AG10803 (cell line): ENCODE data around the gene COA8.

Source experiments
- DNase-seq: peaks from one replicate; pipeline ENCODE4 v3.0.0; 2010; ENCODE audit warnings: low read depth
- H3K4me3 ChIP-seq: 2 replicates; pipeline ENCODE4 v1.5.1; 2011; ENCODE audit warnings: mild to moderate bottlenecking, low read length, control low read depth
- TF ChIP-seq, protein P1 (sequence below): conservative IDR thresholded peaks from 2 replicates; pipeline ENCODE4 v1.5.1; 2011; ENCODE audit warnings: mild to moderate bottlenecking, low read length, control low read depth, inconsistent platforms

The COA8 gene

DNA sequence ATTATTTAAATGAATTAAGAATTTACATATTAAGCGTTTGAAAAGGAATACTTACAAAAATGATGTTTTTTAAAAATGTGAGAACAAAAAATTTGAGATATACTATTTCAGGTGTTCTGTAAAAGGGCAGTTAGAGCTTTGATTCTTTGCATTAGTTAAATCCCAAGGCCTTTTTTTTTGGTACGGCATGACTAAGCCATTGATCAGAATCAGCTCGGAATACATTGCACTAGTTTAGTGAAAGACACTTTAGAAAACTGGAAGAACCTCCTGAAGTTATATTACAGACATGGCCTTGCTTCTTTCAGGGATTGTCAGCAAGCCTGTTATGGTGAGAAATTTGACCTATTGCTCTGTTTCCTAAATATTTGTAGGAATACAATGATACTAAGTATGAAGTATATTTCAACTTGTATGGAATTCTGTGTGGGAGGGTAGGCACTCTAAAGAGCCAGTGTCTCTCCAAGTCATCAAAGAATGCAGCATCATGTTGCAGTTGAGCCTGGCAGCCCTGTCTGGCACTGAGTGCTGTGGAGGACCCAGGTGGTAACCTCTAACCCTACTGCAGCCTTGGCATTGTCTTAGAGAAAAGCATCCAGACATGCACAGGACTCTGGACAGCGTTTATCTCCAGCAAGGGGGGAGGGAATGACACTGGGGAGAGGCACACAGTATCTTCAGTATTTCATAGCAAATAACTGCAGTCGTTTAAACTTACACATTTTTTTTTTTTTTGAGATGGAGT is 67.8 kb downstream of the COA8 start:
- no peak for DNase-seq
- peak overlapping the region; percentile 83 for H3K4me3 ChIP-seq
- TF ChIP-seq, protein P1, sequence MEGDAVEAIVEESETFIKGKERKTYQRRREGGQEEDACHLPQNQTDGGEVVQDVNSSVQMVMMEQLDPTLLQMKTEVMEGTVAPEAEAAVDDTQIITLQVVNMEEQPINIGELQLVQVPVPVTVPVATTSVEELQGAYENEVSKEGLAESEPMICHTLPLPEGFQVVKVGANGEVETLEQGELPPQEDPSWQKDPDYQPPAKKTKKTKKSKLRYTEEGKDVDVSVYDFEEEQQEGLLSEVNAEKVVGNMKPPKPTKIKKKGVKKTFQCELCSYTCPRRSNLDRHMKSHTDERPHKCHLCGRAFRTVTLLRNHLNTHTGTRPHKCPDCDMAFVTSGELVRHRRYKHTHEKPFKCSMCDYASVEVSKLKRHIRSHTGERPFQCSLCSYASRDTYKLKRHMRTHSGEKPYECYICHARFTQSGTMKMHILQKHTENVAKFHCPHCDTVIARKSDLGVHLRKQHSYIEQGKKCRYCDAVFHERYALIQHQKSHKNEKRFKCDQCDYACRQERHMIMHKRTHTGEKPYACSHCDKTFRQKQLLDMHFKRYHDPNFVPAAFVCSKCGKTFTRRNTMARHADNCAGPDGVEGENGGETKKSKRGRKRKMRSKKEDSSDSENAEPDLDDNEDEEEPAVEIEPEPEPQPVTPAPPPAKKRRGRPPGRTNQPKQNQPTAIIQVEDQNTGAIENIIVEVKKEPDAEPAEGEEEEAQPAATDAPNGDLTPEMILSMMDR, result no peak

DNA sequence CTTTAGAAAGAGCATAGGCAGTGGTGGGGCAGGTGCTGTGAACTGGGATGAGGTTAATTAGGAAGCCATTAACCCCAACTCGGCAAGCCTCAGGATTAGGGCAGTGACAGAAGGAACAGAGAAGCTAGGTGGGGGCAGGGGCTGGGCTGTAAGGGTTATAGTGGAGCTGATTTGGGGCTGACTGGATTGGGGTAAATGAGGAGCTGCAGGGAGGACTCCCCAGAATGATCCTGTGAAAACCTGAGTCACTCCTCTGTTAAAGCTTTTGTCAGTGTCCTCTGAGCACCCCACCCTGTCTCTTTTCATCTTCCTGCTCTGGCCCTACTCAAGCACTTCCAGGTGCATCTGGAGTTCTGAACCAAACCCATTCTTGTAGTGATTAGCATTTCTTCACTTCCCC is 70.6 kb downstream of the COA8 start:
- TF ChIP-seq, protein P1, result no peak
- DNase-seq, result no peak
- H3K4me3 ChIP-seq, result no peak overlapping the region

DNA sequence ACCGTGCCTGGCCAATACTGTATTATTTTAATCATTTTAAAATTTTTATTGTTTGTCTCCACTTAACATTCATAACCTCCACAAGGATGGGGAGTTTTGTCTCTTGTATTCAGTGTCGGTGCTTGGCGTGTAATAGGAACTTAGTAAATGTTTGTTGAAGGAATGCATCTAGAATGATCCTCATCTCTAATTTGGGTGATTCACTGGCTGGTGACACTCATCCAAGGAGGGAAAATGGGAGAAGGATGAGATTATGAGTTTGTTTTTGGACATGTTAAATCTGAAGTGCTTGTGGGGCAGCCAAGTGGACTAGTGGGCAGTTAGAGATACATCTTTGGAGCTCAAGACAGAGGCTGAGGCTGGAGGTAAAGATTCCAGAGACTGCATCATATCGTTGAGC is 71.4 kb downstream of the COA8 start:
- H3K4me3 ChIP-seq, result no peak overlapping the region
- no peak for DNase-seq
- TF ChIP-seq, protein P1, result no peak

- no peak overlapping the region for H3K4me3 ChIP-seq
- DNase-seq, result no peak
- TF ChIP-seq, protein P1, result no peak
Observed at GRCh38 chr14:103638594-103638993, 75.8 kb downstream of the COA8 start.
